Upper lobe of left lung (tissue), 4 donors: ENCODE data around the gene CAV1.

Experiments used
- EP300 ChIP-seq, 4 donors: sonication (generic); formaldehyde crosslinking; IDR thresholded peaks; one replicate each; pipeline ENCODE4 v1.5.1; 2017; ENCODE audit warnings: antibody characterized with exemption in 4 of 4, control low read depth in 2 of 4
- POLR2A ChIP-seq, 4 donors: fragments of 450-650 bp; IDR thresholded peaks; one replicate each; pipeline ENCODE4 v1.5.1; 2016 to 2017; ENCODE audit warnings: antibody characterized with exemption in 4 of 4, mild to moderate bottlenecking in 2 of 4
- TF ChIP-seq, protein P1 (sequence below), 6 experiments: fragments of 450-650 bp in 4 of 6; fragments of 200-600 bp in 2 of 6; sonication (generic) in 2 of 6; IDR thresholded peaks; one replicate each; pipeline ENCODE4 v1.5.1; 2016 to 2019; ENCODE audit warnings: antibody characterized with exemption in 6 of 6

DNA sequence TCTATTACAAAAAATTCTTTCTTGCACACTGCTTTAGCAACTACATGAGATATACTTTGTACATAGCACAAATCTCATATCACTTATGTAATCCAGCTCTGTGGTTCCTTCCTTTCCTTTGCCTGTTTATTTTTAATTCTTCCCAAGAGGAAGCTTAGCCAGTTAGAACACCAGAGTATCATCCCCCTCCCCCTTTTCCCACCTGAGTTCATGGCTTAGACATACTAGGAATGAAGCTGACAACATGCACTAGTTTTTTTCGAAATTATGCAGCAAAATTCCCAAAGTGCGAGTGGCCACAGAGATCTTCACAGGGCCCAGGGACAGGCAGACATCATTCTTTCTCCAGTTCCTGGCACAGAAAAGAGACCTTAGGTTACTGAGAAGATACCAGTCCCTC, 17.8 kb downstream of the CAV1 start:
- TF ChIP-seq EP300 (IDR thresholded peaks at IDR 0.05) (no peak), POLR2A (IDR thresholded peaks at IDR 0.05) (no peak)
- TF ChIP-seq, protein P1, sequence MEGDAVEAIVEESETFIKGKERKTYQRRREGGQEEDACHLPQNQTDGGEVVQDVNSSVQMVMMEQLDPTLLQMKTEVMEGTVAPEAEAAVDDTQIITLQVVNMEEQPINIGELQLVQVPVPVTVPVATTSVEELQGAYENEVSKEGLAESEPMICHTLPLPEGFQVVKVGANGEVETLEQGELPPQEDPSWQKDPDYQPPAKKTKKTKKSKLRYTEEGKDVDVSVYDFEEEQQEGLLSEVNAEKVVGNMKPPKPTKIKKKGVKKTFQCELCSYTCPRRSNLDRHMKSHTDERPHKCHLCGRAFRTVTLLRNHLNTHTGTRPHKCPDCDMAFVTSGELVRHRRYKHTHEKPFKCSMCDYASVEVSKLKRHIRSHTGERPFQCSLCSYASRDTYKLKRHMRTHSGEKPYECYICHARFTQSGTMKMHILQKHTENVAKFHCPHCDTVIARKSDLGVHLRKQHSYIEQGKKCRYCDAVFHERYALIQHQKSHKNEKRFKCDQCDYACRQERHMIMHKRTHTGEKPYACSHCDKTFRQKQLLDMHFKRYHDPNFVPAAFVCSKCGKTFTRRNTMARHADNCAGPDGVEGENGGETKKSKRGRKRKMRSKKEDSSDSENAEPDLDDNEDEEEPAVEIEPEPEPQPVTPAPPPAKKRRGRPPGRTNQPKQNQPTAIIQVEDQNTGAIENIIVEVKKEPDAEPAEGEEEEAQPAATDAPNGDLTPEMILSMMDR (IDR thresholded peaks at IDR 0.05) = no peak
